A673 (cell line): ENCODE results near the gene SAMHD1. TPM values are rescaled to one million over a fixed set of nuclear protein-coding genes. Genes with fewer than 3 reads are reported as not detected.

Experiments used
- BruUV-seq: library from RNA; stranded (reverse); fragments of 400-500 nt; replicated peaks from 2 replicates; lab custom pipeline; 2021; lab: Mats Ljungman, UMichigan
- CTCF ChIA-PET: fragments of 300-600 bp; sonication (Branson Sonifier 250); formaldehyde crosslinking; loops from one replicate; lab custom pipeline; 2022; ENCODE audit warnings: antibody characterized with exemption; lab: Charles Lee
- POLR2A ChIA-PET: fragments of 300-600 bp; sonication (Branson Sonifier 250); formaldehyde crosslinking; loops from one replicate; lab custom pipeline; 2022; ENCODE audit warnings: antibody characterized with exemption; ENCODE audit not compliant: low non-redundant PET; lab: Charles Lee
- DNase-seq: peaks from one replicate; pipeline ENCODE4 v3.0.0-alpha.2; 2015; ENCODE audit warnings: low spot score
- H3K27ac ChIP-seq: fragments of 200-600 bp; sonication (generic); 2 replicates; pipeline ENCODE4 v1.5.1; 2016; ENCODE audit warnings: mixed run types, low read depth, mild to moderate bottlenecking, mixed read lengths, antibody characterized with exemption, low read length; ENCODE audit not compliant: poor library complexity, severe bottlenecking
- H3K27me3 ChIP-seq: fragments of 200-600 bp; sonication (generic); replicated peaks from 2 replicates; pipeline ENCODE4 v1.6.1; 2017; ENCODE audit warnings: mixed run types, low read depth, mild to moderate bottlenecking, mixed read lengths, antibody characterized with exemption, low read length; ENCODE audit not compliant: insufficient read depth, poor library complexity
- H3K36me3 ChIP-seq: fragments of 200-600 bp; sonication (generic); 2 replicates; pipeline ENCODE4 v1.6.1; 2016; ENCODE audit warnings: mixed run types, mild to moderate bottlenecking, mixed read lengths, antibody characterized with exemption, low read length; ENCODE audit not compliant: insufficient read depth, poor library complexity, severe bottlenecking
- H3K4me1 ChIP-seq: fragments of 200-600 bp; sonication (generic); 2 replicates; pipeline ENCODE4 v1.6.1; 2017; ENCODE audit warnings: mixed run types, mild to moderate bottlenecking, mixed read lengths, antibody characterized with exemption, low read length; ENCODE audit not compliant: insufficient read depth, poor library complexity, severe bottlenecking
- H3K4me3 ChIP-seq: fragments of 200-600 bp; sonication (generic); 2 replicates; pipeline ENCODE4 v1.5.1; 2016; ENCODE audit warnings: low read depth, mixed run types, mild to moderate bottlenecking, mixed read lengths, low read length; ENCODE audit not compliant: poor library complexity, severe bottlenecking
- H3K9me3 ChIP-seq: fragments of 200-600 bp; sonication (generic); 2 replicates; pipeline ENCODE4 v1.6.1; 2016; ENCODE audit warnings: mixed run types, low read depth, mild to moderate bottlenecking, mixed read lengths, antibody characterized with exemption, low read length; ENCODE audit not compliant: poor library complexity, severe bottlenecking
- CTCF ChIP-seq: fragments of 300-800, 200-600 bp; sonication (generic); conservative IDR thresholded peaks from 2 replicates; pipeline ENCODE4 v1.5.1; 2017; ENCODE audit warnings: low read depth, mild to moderate bottlenecking, antibody characterized with exemption, low read length, moderate library complexity, mixed read lengths
- EZH2 ChIP-seq: fragments of 200-600 bp; sonication (generic); IDR thresholded peaks from 2 replicates; pipeline ENCODE4 v1.6.1; 2017; ENCODE audit warnings: borderline replicate concordance, low read depth, mild to moderate bottlenecking, mixed read lengths, antibody characterized with exemption, low read length; ENCODE audit not compliant: poor library complexity, severe bottlenecking
- intact Hi-C: fragments of 100-400 bp; cut with micrococcal nuclease; formaldehyde crosslinking; loops from one replicate; pipeline ENCODE4 v1.10.0; 2022; ENCODE audit not compliant: unreplicated experiment
- total RNA-seq: library from RNA; stranded (reverse); gene quantifications from 2 replicates; pipeline ENCODE4 v1.2.3, GENCODE V29; 2021

SAMHD1 gene
- total RNA-seq, 1 experiment from 2014 or later: 10.9 TPM

- no TSS peak for BruUV-seq
- H3K27ac ChIP-seq: no peak overlapping the region
- DNase-seq: no peak
- peaks cover 13% of the 10 kb centered on the region for H3K36me3 ChIP-seq
- POLR2A ChIA-PET: no interaction called here
- TF ChIP-seq CTCF (no peak), EZH2 (no peak)
- CTCF ChIA-PET: no interaction called here
- peaks cover 26% of the 10 kb centered on the region for H3K4me1 ChIP-seq
- no peaks in the 10 kb centered on the region for H3K9me3 ChIP-seq
- intact Hi-C loops: no loop called here
- no peak overlapping the region for H3K4me3 ChIP-seq
- no peaks in the 10 kb centered on the region for H3K27me3 ChIP-seq
Measured at GRCh38 chr20:36859700-36860330, 91.7 kb downstream of the SAMHD1 start.

GRCh38 chr20:36859282-36859555, 92.3 kb downstream of the SAMHD1 start:
- Histone ChIP-seq H3K4me1 (peaks cover 26% of the 10 kb centered on the region), H3K9me3 (no peaks in the 10 kb centered on the region), H3K4me3 (no peak overlapping the region), H3K36me3 (peaks cover 13% of the 10 kb centered on the region), H3K27ac (no peak overlapping the region), H3K27me3 (no peaks in the 10 kb centered on the region)
- intact Hi-C loops: no loop called here
- DNase-seq: no peak
- ChIA-PET CTCF (no interaction called here), POLR2A (no interaction called here)
- BruUV-seq: no TSS peak
- TF ChIP-seq CTCF (no peak), EZH2 (no peak)

DNA sequence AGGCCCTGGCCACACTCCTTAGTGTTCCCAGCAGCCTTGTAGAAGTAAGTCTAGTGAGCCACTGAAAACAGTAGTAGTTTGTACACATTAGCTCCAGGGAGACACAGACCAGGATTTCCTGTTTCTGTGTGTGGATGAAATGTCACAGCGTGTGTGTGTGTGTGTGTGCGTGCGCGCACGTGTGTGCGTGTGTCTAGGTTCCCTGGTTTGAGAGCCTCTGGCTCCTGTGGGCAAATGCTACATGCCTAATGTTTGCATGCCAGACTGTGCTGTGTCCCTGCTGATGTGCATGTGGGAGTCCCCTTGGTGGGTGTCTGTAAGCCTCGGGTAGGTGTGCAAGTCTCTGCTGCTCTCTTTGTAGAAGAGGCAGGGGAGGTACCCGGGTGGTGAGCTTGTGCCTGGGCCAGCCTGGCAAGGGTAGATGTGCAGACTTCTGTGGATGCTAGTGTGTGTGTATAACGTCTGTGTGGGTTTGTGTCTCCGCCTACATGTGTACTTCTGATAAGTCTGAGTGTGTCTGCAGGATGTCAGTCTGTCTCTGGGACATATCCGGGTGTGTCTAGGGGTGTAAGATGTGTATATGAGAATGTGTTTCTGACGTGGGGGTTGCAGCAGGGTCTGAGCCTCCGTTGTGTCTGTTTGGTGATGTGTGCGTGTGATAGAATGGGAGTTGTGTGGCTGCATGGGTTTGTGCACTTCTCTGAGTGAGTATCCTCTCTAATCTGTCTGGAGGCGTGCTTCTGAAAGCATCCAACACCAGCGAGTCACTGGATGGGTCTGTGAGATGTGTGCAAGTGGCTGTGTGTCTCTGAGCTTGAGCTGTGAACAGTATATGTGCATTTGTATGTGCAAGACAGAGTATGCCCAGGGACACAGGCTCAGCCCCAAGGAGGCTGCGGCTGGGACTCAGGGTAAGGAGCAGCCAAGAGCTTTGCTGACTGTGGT, 94.5 kb downstream of the SAMHD1 start:
- Histone ChIP-seq H3K4me3 (no peak overlapping the region), H3K4me1 (peaks cover 25% of the 10 kb centered on the region), H3K27me3 (no peaks in the 10 kb centered on the region), H3K36me3 (peaks cover 13% of the 10 kb centered on the region), H3K9me3 (no peaks in the 10 kb centered on the region), H3K27ac (peak overlapping the region; percentile 37)
- POLR2A ChIA-PET: interaction anchor here (0.6 kb wide), 1 partner anchor 22 kb away, joined by 3 read pairs; no protein-coding TSS in a partner anchor
- CTCF ChIA-PET: no interaction called here
- TF ChIP-seq EZH2 (no peak), CTCF (no peak)
- intact Hi-C loops: no loop called here
- DNase-seq: peak; percentile 32
- no TSS peak for BruUV-seq
